Fibroblast of skin of left quadriceps (primary cell): ENCODE measurements around the gene TBC1D9.
"Not testable (repeated sequence)": the region's sequence is repeated elsewhere in the genome, so short reads cannot be mapped to it uniquely, and the experiment has no call there.

Experiments used
- DNase-seq, 2 experiments: peaks; one replicate each; pipeline ENCODE4 v3.0.0-alpha.2; 2013; ENCODE audit warnings: low read depth in 2 of 2

The TBC1D9 gene

GRCh38 chr4:140756319-140757231 is at the start of gene TBC1D9:
TSS of gene TBC1D9 (minus strand) at chr4:140756385. CDS start at chr4:140756045, 340 bp downstream.
- DNase-seq, result no peak

DNA sequence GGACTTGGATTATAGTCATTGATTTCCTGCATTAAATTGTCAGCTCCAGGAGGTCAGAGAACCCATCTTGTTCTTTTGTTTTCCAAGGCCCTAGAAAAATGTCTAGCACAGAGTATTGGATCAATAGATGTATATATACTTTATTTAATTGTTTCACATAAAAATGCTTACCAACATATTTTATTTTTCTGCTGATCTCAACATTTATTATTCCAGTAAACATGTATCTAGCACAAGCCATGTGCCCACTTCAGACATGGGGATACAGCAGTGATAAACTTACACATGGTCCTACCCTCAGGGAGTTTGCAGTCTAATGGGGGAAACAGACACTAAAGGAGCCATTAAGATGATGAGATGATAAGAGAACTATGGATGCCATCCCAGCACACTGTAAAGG is 49.1 kb upstream of the TBC1D9 start:
- no peak for DNase-seq

DNA sequence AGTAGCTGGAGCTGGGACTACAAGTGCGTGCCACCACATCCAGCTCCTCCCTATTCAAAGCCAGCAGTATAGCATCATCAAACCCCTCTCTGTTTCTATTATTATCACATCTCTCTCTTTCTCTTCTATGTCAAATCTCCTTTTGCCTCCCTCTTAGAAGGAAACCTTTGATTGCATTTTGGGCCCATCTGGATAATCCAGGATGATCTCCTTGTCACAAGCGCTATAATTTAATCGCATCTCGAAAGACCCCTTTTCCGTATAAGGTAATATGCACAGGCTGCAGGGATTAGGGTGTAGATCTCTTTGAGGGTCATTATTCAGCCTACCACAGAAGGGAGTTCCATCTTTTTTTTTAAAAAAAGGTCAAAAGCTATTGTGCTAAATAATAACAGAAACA is 46.4 kb upstream of the TBC1D9 start:
- no peak for DNase-seq

GRCh38 chr4:140800666-140801065 is 44.5 kb upstream of the TBC1D9 start:
- no peak for DNase-seq

DNA sequence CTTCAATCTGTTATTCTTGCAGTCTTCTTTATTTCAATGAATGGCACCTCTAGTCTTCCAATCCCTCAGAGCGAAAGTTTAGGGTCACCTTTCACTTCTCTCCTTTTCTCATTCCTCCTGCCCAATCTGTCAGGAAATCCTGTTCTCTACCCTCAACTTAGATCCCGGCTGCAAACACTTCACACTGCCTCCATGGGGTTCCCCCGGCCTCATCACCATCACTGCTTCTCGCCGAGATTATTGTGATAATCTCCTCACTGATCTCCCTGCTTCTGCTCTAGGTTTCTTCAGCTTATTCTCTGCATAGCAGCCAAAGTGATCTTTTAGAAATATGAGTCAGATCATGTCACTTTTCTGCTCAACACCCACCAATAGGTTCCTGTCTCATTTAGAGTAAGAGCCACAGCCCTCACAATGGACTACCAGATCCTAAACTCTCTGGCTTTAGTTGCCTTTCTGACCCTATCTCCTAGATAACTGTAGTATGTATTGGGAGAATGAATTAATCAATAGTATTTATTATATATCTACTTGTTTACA is 43.6 kb upstream of the TBC1D9 start:
- no peak for DNase-seq

DNA sequence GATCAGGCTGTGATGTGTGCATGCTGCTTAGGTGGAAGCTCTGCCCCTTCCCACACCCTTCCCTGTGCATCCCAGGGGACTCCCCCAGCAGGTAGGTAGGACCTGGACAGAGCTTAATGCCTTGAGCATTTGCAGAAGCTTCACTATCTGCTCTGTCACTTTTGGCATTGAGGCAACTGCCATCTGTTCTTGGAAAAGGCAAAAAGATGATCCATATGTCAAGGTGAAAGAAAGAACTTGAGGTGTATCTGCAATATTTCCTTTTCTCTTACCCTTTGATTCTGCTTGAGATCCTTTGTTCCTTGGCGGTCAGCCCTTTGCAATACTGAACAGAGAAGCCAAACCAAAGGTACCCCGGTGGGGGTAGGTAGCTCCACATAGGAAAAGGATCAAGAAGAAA is 37.1 kb upstream of the TBC1D9 start:
- DNase-seq, result no peak

DNA sequence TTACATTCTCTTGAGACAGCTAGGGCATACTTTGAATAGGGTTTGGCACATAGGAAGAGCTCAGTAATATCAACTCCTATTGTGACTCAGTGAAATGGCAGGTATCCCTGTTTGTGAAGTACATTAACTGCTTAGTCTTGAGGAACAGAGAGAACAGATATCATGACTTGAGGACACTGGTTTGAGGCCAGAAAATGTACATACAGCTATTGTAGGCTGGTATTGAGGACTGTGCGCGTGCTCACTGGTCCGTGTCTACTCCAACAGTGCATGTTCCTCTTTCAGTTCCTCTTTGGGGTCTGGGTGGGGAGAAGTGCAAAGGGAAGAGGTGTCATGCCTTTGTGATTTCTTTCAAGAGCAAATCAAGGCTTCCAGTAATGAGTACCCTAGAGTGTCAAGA is 34.6 kb upstream of the TBC1D9 start:
- DNase-seq, result no peak

- no peak for DNase-seq
Measured at GRCh38 chr4:140790171-140790570, 34.0 kb upstream of the TBC1D9 start.

GRCh38 chr4:140789759-140790158 is 33.6 kb upstream of the TBC1D9 start:
- no peak for DNase-seq

DNA sequence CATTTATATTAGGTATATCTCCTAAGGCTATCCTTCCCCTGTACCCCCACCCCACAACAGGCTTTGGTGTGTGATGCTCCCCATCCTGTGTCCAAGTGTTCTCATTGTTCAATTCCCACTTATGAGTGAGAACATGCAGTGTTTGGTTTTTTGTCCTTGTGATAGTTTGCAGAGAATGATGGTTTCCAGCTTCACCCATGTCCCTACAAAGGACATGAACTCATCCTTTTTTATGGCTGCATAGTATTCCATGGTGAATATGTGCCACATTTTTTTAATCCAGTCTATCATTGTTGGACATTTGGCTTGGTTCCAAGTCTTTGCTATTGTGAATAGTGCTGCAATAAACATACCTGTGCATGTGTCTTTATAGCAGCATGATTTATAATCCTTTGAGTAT is 26.6 kb upstream of the TBC1D9 start:
- not testable (repeated sequence) for DNase-seq

DNA sequence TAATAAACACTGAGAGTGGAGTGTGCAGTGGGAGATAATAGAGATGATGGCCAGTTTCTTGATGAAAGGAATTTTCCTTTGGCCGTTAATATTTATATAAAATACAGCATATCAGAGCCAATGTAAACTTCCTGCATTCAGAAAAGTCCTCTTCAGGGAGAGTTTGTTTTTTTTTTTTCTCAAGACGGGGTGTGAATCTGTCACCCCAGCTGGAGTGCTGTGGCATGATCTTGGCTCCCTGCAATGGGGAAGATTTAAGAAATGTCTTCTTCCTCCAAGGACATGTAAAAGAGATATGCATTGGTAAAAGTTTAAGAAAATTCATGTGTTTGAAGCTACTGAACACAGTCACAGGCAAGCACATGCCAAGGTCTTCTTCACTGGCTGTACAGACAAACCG is 25.4 kb upstream of the TBC1D9 start:
- no peak for DNase-seq

DNA sequence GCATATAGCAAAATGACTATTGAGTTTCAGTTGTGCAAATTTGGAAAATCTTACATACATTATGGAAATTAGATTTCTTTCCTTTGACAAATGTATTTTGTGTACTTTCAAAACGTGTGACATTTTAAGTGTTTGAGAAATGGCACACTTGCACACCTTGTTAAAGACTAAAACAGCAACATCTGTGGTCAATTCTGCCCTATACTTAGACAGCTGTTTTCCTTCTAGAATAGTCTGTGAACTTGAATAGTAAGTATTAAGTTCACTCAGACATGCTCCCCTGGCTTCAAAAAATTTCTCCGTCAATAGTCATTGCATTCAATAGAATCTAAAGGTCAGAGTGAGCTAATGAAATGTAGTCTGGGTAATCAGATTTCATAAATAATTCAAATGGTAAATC is 21.7 kb upstream of the TBC1D9 start:
- no peak for DNase-seq

DNA sequence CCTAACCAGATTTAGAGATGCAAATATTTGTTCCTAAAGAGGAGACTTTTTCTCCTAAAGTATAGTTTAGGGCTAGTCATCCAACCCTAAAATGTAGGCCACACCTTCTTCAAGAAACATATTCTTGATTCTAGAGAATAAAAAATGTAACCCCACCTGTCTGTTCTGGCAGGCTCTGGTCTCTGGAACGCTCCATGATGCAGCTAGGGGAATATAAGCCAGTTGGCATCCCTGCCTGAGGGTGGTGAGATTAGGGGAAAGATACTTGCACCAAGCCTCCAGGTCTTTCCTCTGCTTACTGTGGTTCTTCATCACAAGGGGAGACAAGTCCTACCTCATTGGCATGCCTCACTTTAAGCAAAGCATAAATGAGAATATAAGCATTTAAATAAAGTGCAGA is 21.2 kb upstream of the TBC1D9 start:
- DNase-seq, result no peak

- DNase-seq, result no peak
Measured at GRCh38 chr4:140776556-140776955, 20.4 kb upstream of the TBC1D9 start.

DNA sequence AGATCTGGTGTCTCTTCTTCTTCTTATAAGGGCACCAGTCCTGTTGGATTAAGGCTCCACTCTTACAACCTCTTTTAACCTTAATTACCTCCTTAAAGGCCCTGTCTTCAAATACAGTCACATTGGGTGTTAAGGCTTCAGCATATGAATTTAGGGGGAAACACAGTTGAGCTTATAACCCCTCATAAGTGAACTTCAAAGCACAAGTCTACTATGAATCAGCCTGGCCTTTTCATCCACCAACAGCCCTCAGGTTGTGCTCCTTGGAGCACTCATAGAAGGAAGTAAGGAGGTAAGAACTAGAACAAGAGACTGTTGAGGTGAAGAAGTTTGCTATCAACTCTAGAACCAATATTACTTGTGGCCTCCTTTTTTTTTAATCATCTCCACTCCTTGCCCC is 18.8 kb upstream of the TBC1D9 start:
- no peak for DNase-seq

DNA sequence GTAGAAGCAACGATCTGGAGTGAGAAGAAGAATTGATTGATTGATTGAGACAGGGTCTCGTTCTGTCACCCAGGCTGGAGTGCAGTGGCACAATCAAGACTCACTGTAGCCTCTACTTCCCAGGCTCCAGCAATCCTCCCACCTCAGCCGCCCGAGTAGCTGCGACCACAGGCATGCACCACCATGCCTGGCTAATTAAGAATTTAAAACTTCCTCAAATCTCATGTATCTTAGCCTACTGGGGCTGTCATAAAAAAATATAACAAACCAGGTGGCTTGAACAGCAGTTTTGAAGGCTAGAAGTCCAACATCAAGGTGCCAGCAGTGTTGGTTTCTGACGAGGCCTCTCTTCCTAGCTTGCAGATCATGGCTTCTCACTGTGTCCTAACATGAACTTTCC is 18.3 kb upstream of the TBC1D9 start:
- DNase-seq, result no peak

- DNase-seq, result no peak
Measured at GRCh38 chr4:140769209-140769608, 13.0 kb upstream of the TBC1D9 start.

GRCh38 chr4:140764785-140765392 is 8.7 kb upstream of the TBC1D9 start:
- no peak for DNase-seq

DNA sequence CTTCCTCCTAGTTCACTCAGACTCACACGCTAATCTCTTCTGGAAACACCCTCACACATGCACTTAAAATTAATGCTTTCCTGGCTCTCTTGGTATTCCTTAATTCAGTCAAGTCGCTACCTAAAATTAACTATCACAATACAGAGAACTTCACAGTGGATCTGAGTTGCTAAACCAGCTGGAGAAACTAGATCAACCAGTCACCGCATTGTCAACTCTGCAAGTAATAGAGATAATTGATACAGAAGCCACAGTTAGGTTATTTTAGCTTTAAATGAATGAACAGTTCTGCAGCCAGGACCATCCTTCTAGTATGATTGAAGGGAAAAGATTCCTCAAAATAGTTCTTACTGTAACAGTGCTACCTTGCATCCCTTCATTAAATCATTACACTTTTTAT is 6.0 kb upstream of the TBC1D9 start:
- DNase-seq, result no peak

DNA sequence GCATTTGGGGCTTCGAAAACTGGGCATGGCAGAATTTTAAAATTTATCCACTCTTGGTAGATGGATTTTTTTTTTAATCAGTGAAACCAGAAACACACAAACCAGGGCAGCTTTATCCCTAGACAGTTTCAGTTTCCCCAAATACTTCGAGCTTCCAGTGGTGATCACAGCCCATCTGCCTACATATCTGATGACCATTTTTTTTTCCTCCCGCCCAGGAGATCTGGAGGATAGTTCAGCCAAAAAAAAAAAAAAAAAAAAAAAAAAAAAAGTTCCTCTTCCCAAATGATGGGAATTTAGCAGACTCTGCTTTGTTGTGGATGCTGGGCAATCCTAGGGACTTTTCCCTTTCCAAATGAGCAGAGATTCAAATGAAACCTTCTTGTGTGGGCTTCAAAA is 1.0 kb upstream of the TBC1D9 start:
- DNase-seq, result no peak

DNA sequence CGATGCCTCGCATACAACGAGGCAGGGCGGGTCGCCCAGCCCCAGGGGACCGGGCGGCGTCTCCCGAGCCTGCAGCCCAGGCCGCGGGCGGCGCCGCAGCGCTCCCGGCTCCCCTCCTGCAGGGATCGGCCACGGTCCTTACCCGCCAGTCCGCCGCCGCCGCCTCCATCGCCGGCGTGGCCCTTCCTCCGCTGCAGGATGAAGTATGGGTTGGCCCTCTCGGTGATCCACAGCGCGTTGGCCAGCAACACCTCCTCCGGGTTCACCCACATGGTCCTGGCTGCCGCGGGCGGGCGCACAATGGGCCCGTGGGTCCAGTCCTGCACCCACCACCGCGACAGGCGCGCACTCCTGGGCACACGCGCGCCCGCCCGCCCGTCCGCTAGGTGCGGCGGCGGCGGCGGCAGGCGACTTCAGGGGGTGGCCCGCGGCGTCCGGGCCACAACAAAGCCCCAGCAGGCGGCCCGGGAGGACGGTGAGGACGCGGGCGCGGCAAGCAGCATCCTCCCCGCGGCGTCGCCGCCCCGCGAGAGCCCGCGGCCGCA is 339 bp downstream of the TBC1D9 start:
- no peak for DNase-seq

DNA sequence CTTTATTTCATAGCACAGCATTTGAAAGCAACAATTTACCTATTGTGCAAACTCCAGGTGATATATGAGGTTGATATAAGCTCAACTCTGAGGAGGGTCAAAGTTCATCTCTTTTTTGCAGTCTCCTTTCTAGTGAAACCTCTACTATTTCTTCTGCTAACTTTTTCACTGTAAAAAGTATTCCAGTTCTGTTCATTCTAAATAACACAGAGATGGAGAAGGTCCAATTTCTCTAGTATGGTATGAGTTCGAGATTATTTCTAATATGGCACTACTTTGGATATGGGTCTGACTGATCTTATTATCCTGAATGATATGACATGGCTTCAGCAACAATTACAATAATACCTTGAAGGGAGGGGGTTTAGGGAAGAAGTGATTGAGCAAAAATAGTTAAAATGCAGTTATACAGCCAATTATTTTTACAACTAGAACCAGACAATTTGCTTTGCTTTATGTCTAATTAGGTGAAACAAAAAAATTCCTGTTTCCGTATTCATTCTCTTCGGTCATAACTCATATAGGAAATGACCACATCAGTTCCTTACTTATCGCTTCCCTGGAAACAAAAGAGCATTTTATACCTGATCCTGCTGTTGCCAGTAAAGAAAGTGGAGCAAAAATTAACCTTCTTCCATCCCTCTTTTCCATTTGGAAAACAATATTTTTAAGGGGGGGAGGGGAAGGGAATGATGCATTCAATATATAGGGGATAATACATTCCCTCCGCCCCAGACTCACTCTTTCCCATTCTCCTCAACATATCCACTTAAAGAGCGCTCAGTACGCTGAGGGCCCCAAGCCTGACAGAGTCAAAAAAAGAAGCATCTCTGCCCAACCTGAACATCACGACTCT is 1.0 kb downstream of the TBC1D9 start:
- no peak for DNase-seq
